Measurements from ENCODE around the gene PPP4R2. TPM values are rescaled to one million over a fixed set of nuclear protein-coding genes. Genes with fewer than 3 reads are reported as not detected.

The PPP4R2 gene
- total and polyA plus RNA-seq, 2 of the 8 experiments (the other 6 are each of a cell fraction or from before 2014, with no cell fraction given), result 11.5 to 89.9 TPM

DNA sequence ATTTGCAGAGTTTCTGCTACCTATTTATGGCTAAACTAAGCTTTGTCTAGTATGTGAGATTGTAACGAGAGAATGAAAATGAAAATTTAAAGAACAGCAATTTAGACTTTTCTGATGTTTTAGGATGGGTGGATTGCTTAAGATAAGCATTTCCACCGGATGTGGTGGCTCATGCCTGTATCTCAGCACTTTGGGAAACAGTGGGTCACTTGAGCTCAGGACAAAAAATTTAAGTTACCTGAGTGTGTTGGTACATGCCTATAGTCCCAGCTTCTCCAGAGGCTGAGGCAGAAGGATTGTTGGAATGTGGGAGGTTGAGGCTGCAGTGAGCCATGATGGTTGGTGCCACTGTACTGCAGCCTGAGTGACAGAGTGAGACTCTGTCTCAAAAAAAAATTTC, 3.3 kb downstream of the PPP4R2 start:
- no peak overlapping the region for H3K23ac ChIP-seq (ENCODE audit: insufficient read length)
- H3K23me2 ChIP-seq (ENCODE audit: low read depth, low read length), result peaks cover 4% of the 10 kb centered on the region; the same call in 1 of the 2 replicates
- H2BK15ac ChIP-seq (ENCODE audit: low read length), result no peak overlapping the region
- peaks cover 0 to 6% (median 2%) of the 10 kb centered on the region in 4 experiments; a peak in 5 of 7 replicates for H3K4me1 ChIP-seq (replicated peaks in 1 of 4; ENCODE audit: control insufficient read depth in 3 of 4, insufficient read depth in 4 of 4, low read length in 3 of 4)
- no peak for DNase-seq (ENCODE audit: low read depth in 1 of 2, low spot score in 2 of 2)
- no peaks in the 10 kb centered on the region for H3K27me3 ChIP-seq (replicated peaks in 1 of 4; ENCODE audit: control insufficient read depth in 3 of 4, extremely low read depth in 1 of 4, insufficient read depth in 3 of 4, low read length in 3 of 4)
- no peak overlapping the region for H2BK5ac ChIP-seq (ENCODE audit: low read depth, low read length)
- H4K20me1 ChIP-seq (replicated peaks in 1 of 2; ENCODE audit: control insufficient read depth in 1 of 2, insufficient read depth in 2 of 2, low read length in 2 of 2), result peaks cover 22 to 27% of the 10 kb centered on the region in 2 experiments
- H4K91ac ChIP-seq (replicated peaks; ENCODE audit: insufficient read length, low read length), result no peak overlapping the region
- peak overlapping the region in 1 of 4 experiments; percentile 8; a peak in 1 of 8 replicates for H3K4me3 ChIP-seq (ENCODE audit: extremely low read depth in 1 of 4, insufficient read depth in 2 of 4, low read depth in 3 of 4, low read length in 4 of 4)
- H3K4ac ChIP-seq (replicated peaks; ENCODE audit: insufficient read length, low read depth, low read length), result no peak overlapping the region
- H3K56ac ChIP-seq (replicated peaks; ENCODE audit: insufficient read length, low read depth, low read length), result no peak overlapping the region
- TF ChIP-seq CHD2 (IDR thresholded peaks at IDR 0.05; ENCODE audit: low read length) (no peak), NRF1 (IDR thresholded peaks at IDR 0.05; ENCODE audit: low read depth, low read length) (no peak), SP2 (IDR thresholded peaks at IDR 0.05; ENCODE audit: low read length) (no peak)
- H3K18ac ChIP-seq (ENCODE audit: extremely low read depth, low read length), result no peak overlapping the region
- H2AFZ ChIP-seq (ENCODE audit: low read length), result no peak overlapping the region
- H3K79me2 ChIP-seq (ENCODE audit: control insufficient read depth in 1 of 2, insufficient read depth in 2 of 2, low read length in 2 of 2), result peaks cover 65 to 78% of the 10 kb centered on the region in 2 experiments
- no peak for FAIRE-seq
- no peak overlapping the region for H2BK20ac ChIP-seq (ENCODE audit: low read length)
- no peaks in the 10 kb centered on the region for H3K79me1 ChIP-seq (ENCODE audit: low read depth, low read length)
- H2BK12ac ChIP-seq (ENCODE audit: low read depth, low read length), result no peak overlapping the region
- no peak overlapping the region for H2BK120ac ChIP-seq (replicated peaks; ENCODE audit: low read depth, low read length)
- no peaks in the 10 kb centered on the region for H3K9me3 ChIP-seq (ENCODE audit: insufficient read depth in 2 of 2, low read depth in 1 of 2, low read length in 1 of 2)
- H3K9ac ChIP-seq (replicated peaks in 1 of 4; ENCODE audit: extremely low read depth in 1 of 4, low read depth in 3 of 4, low read length in 3 of 4), result no peak overlapping the region
- H3K4me2 ChIP-seq (ENCODE audit: insufficient read depth in 1 of 2, low read depth in 2 of 2, low read length in 2 of 2), result peak overlapping the region; percentile 25 to 87; a peak in 2 of 4 replicates
- H3K36me3 ChIP-seq (ENCODE audit: control insufficient read depth in 2 of 4, insufficient read depth in 4 of 4, low read length in 3 of 4), result peaks cover 6 to 49% (median 12%) of the 10 kb centered on the region in 4 experiments; a peak in 5 of 8 replicates
- H4K8ac ChIP-seq (ENCODE audit: extremely low read depth, insufficient read depth, low read length), result no peak overlapping the region
- CTCF ChIA-PET (ENCODE audit: partially characterized antibody), result interaction anchor here (0.8 to 3.5 kb wide), 5 partner anchors 10 to 49 kb away, joined by 3 to 13 read pairs (median 4); no protein-coding TSS in a partner anchor
- H3K14ac ChIP-seq (ENCODE audit: insufficient read length), result no peak overlapping the region
- no peak overlapping the region for H2AK5ac ChIP-seq (ENCODE audit: low read depth, low read length)
- no peak overlapping the region for H4K5ac ChIP-seq (ENCODE audit: insufficient read length, low read depth, low read length)
- 92 to 100% methylated on average over 1 to 2 of the region's 2 CpGs for WGBS, 2 experiments (ENCODE audit: extremely low coverage in 1 of 2, insufficient coverage in 1 of 2, insufficient read length in 1 of 2, insufficient replicate concordance in 2 of 2, low coverage in 1 of 2, low lambda C conversion rate in 2 of 2, missing lambda C conversion rate in 1 of 2)
- POLR2A ChIA-PET (ENCODE audit: partially characterized antibody), result interaction anchor here (0.5 to 3.0 kb wide), 5 partner anchors 8 to 343 kb away, joined by 3 to 23 read pairs (median 6); no protein-coding TSS in a partner anchor
- no peak overlapping the region for H3K27ac ChIP-seq (ENCODE audit: low read depth, low read length)

All from H1 (cell line).